ENCODE measurements around the gene NDUFB3. TPM values are rescaled to one million over a fixed set of nuclear protein-coding genes. Genes with fewer than 3 reads are reported as not detected.
A peak's percentile ranks its signal among the peaks of the same experiment; 100 is the strongest.

NDUFB3 gene
- 103 and 162 TPM in 2 replicates for polyA plus RNA-seq (2011; rRNA removed)
- polyA plus RNA-seq (2012; cell fraction: cytosol; rRNA removed), result 61.3 and 86.3 TPM in 2 replicates
- polyA plus RNA-seq (2012; cell fraction: nucleus; rRNA removed), result 12.8 and 25.2 TPM in 2 replicates
- polyA plus RNA-seq (2017; fragmentation: RNase III; extraction: RNeasy Plus Mini Kit Qiagen cat#74134 plus additional on column Dnase treatment), result 220 to 232 TPM (median 223 TPM) in 3 replicates
- 4.8 and 7.6 TPM in 2 replicates for polyA minus RNA-seq (2011; rRNA and poly(A)+ RNA removed)

- ATAC-seq, result peak; percentile 100
- Histone ChIP-seq H3K4me2 (peak within 1 kb of the TSS; percentile 83), H3K4me1 (peaks cover 28% of the 10 kb centered on the region; the same call in 2 of the 3 replicates), H3K9me3 (no peaks in the 10 kb centered on the region), H3K4me3 (peak within 1 kb of the TSS; percentile 61), H3K27ac (peak within 1 kb of the TSS; percentile 91 to 96)
- DNase-seq (ENCODE audit: low read depth in 1 of 2, low spot score in 1 of 2), result peak; percentile 96 to 97
- 1% methylated on average over 29 of the region's 34 CpGs for WGBS (ENCODE audit: missing lambda C conversion rate)
- no peak for TF ChIP-seq RFX5 (IDR thresholded peaks at IDR 0.05)
- TF ChIP-seq RARB (CRISPR knock-in tag; IDR thresholded peaks at IDR 0.05), result no peak
- TF ChIP-seq, protein P1, sequence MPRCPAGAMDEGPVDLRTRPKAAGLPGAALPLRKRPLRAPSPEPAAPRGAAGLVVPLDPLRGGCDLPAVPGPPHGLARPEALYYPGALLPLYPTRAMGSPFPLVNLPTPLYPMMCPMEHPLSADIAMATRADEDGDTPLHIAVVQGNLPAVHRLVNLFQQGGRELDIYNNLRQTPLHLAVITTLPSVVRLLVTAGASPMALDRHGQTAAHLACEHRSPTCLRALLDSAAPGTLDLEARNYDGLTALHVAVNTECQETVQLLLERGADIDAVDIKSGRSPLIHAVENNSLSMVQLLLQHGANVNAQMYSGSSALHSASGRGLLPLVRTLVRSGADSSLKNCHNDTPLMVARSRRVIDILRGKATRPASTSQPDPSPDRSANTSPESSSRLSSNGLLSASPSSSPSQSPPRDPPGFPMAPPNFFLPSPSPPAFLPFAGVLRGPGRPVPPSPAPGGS (IDR thresholded peaks at IDR 0.05), result peak; percentile 52; the same call in 1 of the 3 replicates
- TF ChIP-seq KDM5A (IDR thresholded peaks at IDR 0.05), result peak; percentile 94
- no peak for TF ChIP-seq SREBF2 (IDR thresholded peaks at IDR 0.05)
- TF ChIP-seq CBX8 (IDR thresholded peaks at IDR 0.05), result no peak
- TF ChIP-seq ZSCAN20 (CRISPR knock-in tag; IDR thresholded peaks at IDR 0.05), result no peak
- TF ChIP-seq FOXS1 (CRISPR knock-in tag; IDR thresholded peaks at IDR 0.05), result peak; percentile 26; the same call in 1 of the 2 replicates
- no peak for TF ChIP-seq HOXB13 (CRISPR knock-in tag; IDR thresholded peaks at IDR 0.05; ENCODE audit: low read depth)
- peak; percentile 53 for TF ChIP-seq POLR2A (IDR thresholded peaks at IDR 0.05; ENCODE audit: low read length)
- no peak for TF ChIP-seq CHD4 (IDR thresholded peaks at IDR 0.05; ENCODE audit: borderline replicate concordance)
- TF ChIP-seq PHF8 (IDR thresholded peaks at IDR 0.05; ENCODE audit: borderline replicate concordance, low read depth), result peak; percentile 80; the same call in 1 of the 2 replicates
- TF ChIP-seq EHF (CRISPR knock-in tag; IDR thresholded peaks at IDR 0.05), result no peak
- TF ChIP-seq CEBPB (IDR thresholded peaks at IDR 0.05), result peak in 1 of 2 experiments; percentile 45; a peak in 1 of 4 replicates
- TF ChIP-seq HOXA7 (CRISPR knock-in tag; IDR thresholded peaks at IDR 0.05), result no peak
- TF ChIP-seq ZC3H11A (IDR thresholded peaks at IDR 0.05), result peak; percentile 30; the same call in 1 of the 2 replicates
- TF ChIP-seq EHMT2 (IDR thresholded peaks at IDR 0.05; ENCODE audit: low read depth), result no peak
- TF ChIP-seq, protein P2, sequence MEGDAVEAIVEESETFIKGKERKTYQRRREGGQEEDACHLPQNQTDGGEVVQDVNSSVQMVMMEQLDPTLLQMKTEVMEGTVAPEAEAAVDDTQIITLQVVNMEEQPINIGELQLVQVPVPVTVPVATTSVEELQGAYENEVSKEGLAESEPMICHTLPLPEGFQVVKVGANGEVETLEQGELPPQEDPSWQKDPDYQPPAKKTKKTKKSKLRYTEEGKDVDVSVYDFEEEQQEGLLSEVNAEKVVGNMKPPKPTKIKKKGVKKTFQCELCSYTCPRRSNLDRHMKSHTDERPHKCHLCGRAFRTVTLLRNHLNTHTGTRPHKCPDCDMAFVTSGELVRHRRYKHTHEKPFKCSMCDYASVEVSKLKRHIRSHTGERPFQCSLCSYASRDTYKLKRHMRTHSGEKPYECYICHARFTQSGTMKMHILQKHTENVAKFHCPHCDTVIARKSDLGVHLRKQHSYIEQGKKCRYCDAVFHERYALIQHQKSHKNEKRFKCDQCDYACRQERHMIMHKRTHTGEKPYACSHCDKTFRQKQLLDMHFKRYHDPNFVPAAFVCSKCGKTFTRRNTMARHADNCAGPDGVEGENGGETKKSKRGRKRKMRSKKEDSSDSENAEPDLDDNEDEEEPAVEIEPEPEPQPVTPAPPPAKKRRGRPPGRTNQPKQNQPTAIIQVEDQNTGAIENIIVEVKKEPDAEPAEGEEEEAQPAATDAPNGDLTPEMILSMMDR (IDR thresholded peaks at IDR 0.05), result peak; percentile 11; the same call in 1 of the 3 replicates
- TF ChIP-seq SMC3 (IDR thresholded peaks at IDR 0.05), result peak; percentile 26; the same call in 1 of the 3 replicates
- TF ChIP-seq MYC (IDR thresholded peaks at IDR 0.05; ENCODE audit: borderline replicate concordance, low read length), result 0 out of 2 replicates have a peak, but pooled peaks have one; percentile 36
- TF ChIP-seq ATOH8 (CRISPR knock-in tag; IDR thresholded peaks at IDR 0.05; ENCODE audit: low read depth), result peak; percentile 44; the same call in 1 of the 2 replicates
- TF ChIP-seq ZNF302 (CRISPR knock-in tag; IDR thresholded peaks at IDR 0.05), result no peak
- peak; percentile 68 for TF ChIP-seq MAX (IDR thresholded peaks at IDR 0.05)
- peak; percentile 69; the same call in 1 of the 2 replicates for TF ChIP-seq HMGXB4 (CRISPR knock-in tag; IDR thresholded peaks at IDR 0.05; ENCODE audit: borderline replicate concordance)
- peak; percentile 83 to 85; a peak in 4 of 5 replicates for TF ChIP-seq JUN (IDR thresholded peaks at IDR 0.05)
- no peak for TF ChIP-seq TP53 (CRISPR knock-in tag; IDR thresholded peaks at IDR 0.05)
- TF ChIP-seq CHD2 (IDR thresholded peaks at IDR 0.05; ENCODE audit: low read length, partially characterized antibody), result no peak
- TF ChIP-seq NR3C1 (IDR thresholded peaks at IDR 0.05), result no peak
- POLR2A ChIA-PET, result interaction anchor here (2.9 kb wide), 1 partner anchor 108 kb away, joined by 15 read pairs; the partner anchor contains the start of gene ORC2
- no peak for FAIRE-seq
- CTCF ChIA-PET, result interaction anchor here (0.7 to 9.4 kb wide), 8 partner anchors 80 to 167 kb away, joined by 3 to 150 read pairs (median 6); partner anchors contain the start of gene CASP10
Observed at GRCh38 chr2:201071479-201072200, at the start of gene NDUFB3, which contains the start of gene HYCC2. Gene NDUFB3 (plus strand): TSS chr2:201072001. CDS start chr2:201078883, 6,882 bp downstream. Gene HYCC2 (minus strand): TSS chr2:201071671. CDS start chr2:201024009, 47,662 bp downstream.
